ENCODE measurements around the gene MTG2.

- no peak for TF ChIP-seq CTCF (IDR thresholded peaks at IDR 0.05)
- TF ChIP-seq EZH2phosphoT487 (IDR thresholded peaks at IDR 0.05; ENCODE audit: borderline replicate concordance, low read depth) = no peak
- TF ChIP-seq ZBTB33 (IDR thresholded peaks at IDR 0.05; ENCODE audit: borderline replicate concordance, low read depth) = no peak
- no peak for TF ChIP-seq ELF1 (IDR thresholded peaks at IDR 0.05)
- no peak for TF ChIP-seq REST (IDR thresholded peaks at IDR 0.05; ENCODE audit: low read depth, low read length)
- TF ChIP-seq GABPA (IDR thresholded peaks at IDR 0.05; ENCODE audit: low read depth) = no peak
- TF ChIP-seq TCF12 (IDR thresholded peaks at IDR 0.05) = no peak
- TF ChIP-seq YY1 (IDR thresholded peaks at IDR 0.05; ENCODE audit: low read depth) = no peak
- no peak for TF ChIP-seq RFX5 (IDR thresholded peaks at IDR 0.05; ENCODE audit: low read length)
- no peak for TF ChIP-seq EP300 (IDR thresholded peaks at IDR 0.05; ENCODE audit: borderline replicate concordance in 1 of 2, low read depth in 1 of 2, low read length in 1 of 2)
- TF ChIP-seq MAX (IDR thresholded peaks at IDR 0.05; ENCODE audit: low read depth) = no peak
Observed at GRCh38 chr20:62230696-62231095, 47.9 kb downstream of the MTG2 start.
